Measurements from ENCODE around the gene FUNDC1. TPM values are rescaled to one million over a fixed set of nuclear protein-coding genes. Genes with fewer than 3 reads are reported as not detected.
"Not testable (repeated sequence)": the region's sequence is repeated elsewhere in the genome, so short reads cannot be mapped to it uniquely, and the experiment has no call there.

Gene FUNDC1, protein sequence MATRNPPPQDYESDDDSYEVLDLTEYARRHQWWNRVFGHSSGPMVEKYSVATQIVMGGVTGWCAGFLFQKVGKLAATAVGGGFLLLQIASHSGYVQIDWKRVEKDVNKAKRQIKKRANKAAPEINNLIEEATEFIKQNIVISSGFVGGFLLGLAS
- 10 to 100 TPM; 25.4 to 34.7 (median 26.7) TPM for polyA plus RNA-seq (ENCODE audit: insufficient read length in 4 of 4)

GRCh38 chrX:44542567-44543325 is at the start of gene FUNDC1:
TSS of gene FUNDC1 (minus strand) at chrX:44542859. CDS start at chrX:44542832, 27 bp downstream.
- DNase-seq (ENCODE audit: low read depth in 4 of 4, low spot score in 2 of 4), result peak; percentile 75 to 88 (median 83)

DNA sequence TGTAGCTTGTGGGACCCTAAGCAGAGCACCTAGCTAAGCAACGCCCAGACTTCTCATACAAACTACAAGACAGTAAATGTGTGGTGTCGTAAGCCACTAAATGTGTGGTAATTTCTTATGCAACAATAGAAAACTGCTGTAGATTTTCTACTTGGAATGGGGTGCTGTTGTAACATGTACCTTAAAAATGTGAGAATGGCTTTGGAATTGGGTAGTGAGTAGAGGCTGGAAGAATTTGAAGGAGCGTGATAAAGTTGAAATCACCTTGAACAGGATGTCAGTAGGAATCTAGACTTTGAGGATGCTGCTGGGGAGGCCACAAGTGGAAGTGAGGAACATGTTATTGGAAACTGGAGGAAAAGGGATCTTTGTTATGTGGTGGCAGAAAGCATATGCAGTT is 43.2 kb upstream of the FUNDC1 start:
- no peak for DNase-seq (ENCODE audit: low read depth in 4 of 4, low spot score in 2 of 4)

DNA sequence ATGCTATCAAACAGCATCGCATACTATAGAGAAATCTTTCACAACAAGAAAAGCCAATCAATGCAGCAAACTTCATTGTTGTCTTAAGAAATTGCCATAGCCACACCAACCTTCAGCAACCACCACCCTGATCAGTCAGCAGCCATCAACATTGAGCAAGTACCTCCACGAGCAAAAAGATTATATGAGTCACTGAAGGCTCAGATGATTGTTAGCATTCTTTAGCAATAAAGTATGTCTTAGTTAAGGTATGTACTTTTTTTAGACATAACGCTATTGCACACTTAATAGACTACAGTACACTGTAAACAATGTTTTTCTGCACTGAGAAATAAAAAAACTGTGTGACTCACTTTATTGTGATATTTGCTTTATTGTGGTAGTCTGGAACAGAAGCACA is 37.8 kb upstream of the FUNDC1 start:
- DNase-seq (ENCODE audit: low read depth in 4 of 4, low spot score in 2 of 4), result no peak

DNA sequence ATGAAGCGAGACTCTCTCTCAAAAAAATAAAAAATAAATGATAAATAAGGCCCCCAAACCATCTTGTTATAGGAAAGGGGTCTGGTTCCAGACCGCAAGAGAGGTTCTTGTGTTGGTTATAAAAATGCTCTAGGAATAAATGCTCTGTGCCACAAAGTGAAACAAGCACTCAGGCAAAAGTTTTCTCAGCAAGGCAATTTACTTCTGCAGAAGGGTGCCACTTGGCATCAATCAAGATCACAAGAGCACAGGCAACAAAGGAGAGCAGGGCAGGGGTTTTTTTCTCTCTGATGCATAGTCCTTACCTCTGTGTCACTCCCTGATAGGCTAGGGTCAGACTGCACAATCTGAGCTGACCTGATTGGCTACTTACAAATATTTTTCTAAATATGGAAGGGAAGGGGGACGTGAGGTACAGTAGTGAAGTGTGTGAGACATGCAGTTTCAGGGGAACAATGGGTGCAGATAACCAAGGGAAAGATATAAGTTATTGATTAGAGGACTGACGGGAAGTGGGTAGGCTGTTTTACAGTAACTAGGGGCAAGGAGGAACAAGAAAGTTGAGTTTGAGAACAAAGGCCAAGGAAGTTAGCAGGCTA is 29.8 kb upstream of the FUNDC1 start:
- no peak for DNase-seq (ENCODE audit: low read depth in 4 of 4, low spot score in 2 of 4)

GRCh38 chrX:44570522-44570921 is 27.9 kb upstream of the FUNDC1 start:
- DNase-seq (ENCODE audit: low read depth in 4 of 4, low spot score in 2 of 4), result no peak

DNA sequence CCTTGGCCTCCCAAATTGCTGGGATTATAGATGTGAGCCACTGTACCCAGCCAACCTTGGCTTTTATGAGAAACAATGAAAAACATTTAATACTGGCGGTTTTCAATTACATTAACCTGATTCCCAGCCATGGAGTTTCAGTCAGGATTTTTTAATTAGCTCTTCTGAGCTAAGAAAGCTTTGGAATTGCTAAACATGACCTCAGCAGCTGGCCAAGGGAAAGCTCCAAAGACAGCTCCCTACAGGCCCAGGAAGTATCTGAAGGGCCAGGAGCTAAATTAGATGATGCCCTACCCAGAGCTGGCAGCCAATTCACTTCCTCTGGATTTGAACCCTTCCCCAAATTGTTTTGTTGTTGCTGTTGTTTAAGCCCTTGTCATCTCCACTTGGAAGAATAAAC is 26.5 kb upstream of the FUNDC1 start:
- DNase-seq (ENCODE audit: low read depth in 4 of 4, low spot score in 2 of 4), result no peak

DNA sequence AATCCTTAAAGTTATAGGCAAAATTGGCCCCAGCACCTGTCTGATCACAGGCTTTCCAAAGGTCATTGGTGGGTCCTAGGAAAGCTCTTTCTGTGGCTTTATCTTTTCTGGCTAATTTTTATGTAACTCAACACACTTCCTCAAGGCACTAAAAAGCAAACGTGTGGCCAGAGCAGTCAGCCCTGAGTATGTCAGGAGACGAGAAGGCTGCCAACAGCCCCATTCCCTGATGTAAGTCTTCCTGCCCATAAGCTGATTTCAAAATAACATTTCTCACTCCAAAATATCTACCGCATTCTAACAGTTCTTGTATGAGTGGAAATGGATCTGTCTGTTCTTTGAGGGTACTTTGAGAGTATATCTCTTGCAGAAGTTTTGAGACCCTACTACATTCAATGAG is 25.5 kb upstream of the FUNDC1 start:
- no peak for DNase-seq (ENCODE audit: low read depth in 4 of 4, low spot score in 2 of 4)

GRCh38 chrX:44561896-44562295 is 19.2 kb upstream of the FUNDC1 start:
- DNase-seq (ENCODE audit: low read depth in 4 of 4, low spot score in 2 of 4), result not testable (repeated sequence)

GRCh38 chrX:44550563-44550962 is 7.9 kb upstream of the FUNDC1 start:
- DNase-seq (ENCODE audit: low read depth in 4 of 4, low spot score in 2 of 4), result no peak

DNA sequence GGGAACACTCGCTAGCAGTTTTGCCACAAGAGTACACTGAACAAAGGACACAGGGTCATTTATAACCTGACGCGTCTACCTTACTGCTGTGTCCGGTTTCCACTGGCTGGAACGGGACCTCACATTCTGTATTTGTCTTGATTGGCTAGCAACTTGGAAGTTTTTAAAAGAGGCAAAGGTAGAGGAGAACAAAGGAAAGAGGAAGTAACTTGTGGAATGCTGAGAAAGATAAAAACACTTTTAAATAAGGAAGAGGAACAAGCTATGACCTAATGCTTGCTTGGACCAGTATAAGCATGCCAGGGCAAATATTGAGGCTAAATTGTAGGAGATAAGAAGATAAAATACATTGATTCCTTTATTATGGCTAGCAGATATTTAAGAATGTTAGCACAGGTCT is 2.8 kb upstream of the FUNDC1 start:
- DNase-seq (ENCODE audit: low read depth in 4 of 4, low spot score in 2 of 4), result not testable (repeated sequence)

- DNase-seq (ENCODE audit: low read depth in 4 of 4, low spot score in 2 of 4), result no peak
Measured at GRCh38 chrX:44544036-44544435, 1.4 kb upstream of the FUNDC1 start.

DNA sequence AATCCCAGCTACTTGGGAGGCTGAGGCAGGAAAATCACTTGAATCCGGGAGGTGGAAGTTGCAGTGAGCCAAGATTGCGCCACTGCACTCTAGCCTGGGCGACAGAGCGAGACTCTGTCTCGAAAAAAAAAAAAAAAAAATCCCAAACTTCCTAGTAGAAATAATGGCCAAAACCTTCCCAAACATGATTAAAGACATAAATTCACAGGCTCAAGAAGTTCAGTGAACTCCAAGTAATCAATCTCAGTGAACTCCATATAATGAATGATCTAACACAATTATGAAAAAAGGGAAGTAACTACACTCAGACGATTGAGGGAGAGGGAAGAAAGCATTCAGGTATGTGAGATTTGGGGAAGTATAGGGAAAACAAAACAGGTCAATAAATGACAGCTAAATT is 6.5 kb downstream of the FUNDC1 start:
- no peak for DNase-seq (ENCODE audit: low read depth in 4 of 4, low spot score in 2 of 4)

GRCh38 chrX:44529310-44529709 is 13.3 kb downstream of the FUNDC1 start:
- DNase-seq (ENCODE audit: low read depth in 4 of 4, low spot score in 2 of 4), result no peak

- no peak for DNase-seq (ENCODE audit: low read depth in 4 of 4, low spot score in 2 of 4)
Measured at GRCh38 chrX:44514272-44514671, 28.4 kb downstream of the FUNDC1 start.

- no peak for DNase-seq (ENCODE audit: low read depth in 4 of 4, low spot score in 2 of 4)
Measured at GRCh38 chrX:44507292-44507691, 35.4 kb downstream of the FUNDC1 start.

DNA sequence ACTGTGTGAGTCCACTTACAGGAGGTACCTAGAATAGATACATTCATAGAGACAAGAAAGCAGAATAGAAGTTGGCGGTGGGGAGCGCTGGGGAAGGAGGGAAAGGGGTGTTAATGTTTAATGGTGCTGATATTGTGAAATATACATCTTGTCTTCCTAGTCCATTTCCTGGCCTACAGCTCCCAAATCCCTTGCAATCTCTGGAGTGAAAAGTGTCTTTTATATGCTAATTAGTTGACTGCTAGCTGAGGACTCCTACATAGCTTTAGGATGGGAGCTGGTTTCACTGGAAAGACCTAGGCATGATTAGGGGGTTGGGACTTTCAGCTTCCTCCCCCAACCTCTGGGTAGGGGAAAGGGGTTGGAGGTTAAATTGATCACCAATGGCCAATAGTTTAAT is 36.0 kb downstream of the FUNDC1 start:
- no peak for DNase-seq (ENCODE audit: low read depth in 4 of 4, low spot score in 2 of 4)

DNA sequence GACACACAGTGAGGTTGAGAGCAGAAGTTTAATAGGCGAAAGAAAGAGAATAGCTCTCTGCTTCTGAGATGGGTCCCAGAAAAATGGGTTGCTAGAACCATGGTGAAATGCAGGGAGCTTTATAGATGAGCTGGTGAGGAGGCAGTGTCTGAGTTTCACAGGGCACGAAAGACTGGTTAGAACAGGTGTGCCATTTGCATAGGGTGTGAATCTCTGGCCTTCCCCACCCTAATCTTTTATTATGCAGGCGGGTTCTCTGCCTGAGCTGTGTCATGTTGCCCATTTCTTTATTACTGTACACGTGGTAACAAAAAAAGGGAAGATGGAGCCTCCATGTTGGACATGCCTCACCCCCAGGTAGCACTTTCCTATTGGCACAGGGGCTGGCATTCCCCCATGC is 39.1 kb downstream of the FUNDC1 start:
- DNase-seq (ENCODE audit: low read depth in 4 of 4, low spot score in 2 of 4), result no peak

DNA sequence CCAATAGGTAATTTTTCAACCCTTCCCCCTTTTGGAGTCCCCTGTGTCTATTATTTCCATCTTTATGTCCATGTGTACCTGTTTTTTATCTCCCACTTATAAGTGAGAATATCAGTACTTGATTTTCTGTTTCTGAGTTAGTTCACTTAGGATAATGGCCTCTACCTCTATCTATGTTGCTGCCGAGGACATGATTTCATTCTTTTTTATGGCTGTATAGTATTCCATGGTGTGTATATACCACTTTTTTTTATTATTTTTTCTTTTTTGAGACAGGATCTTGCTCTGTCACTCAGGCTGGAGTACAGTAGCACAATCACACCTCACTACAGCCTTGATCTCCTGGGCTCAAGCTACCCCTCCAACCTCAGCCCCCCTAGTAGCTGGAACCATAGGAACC is 47.6 kb downstream of the FUNDC1 start:
- no peak for DNase-seq (ENCODE audit: low read depth in 4 of 4, low spot score in 2 of 4)

DNA sequence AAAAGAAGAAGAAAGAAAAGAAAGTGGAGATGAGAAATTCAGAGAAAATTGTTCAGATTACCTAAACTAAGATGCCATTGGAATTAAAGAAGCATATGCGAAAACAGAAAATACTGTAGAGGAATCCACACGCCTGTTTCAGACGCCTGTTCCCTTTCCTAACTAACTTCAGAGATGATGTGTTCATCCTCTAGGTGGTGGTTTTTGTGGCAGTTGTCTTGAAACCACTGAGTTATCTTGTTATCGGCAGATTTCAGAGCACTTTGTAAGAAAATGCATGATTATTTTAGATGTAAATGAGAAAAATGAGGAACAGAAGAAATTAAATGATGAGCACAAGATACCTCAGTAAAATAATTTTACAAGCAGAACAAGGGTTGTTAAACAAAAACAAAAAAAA is 48.3 kb downstream of the FUNDC1 start:
- no peak for DNase-seq (ENCODE audit: low read depth in 4 of 4, low spot score in 2 of 4)

- no peak for DNase-seq (ENCODE audit: low read depth in 4 of 4, low spot score in 2 of 4)
Measured at GRCh38 chrX:44489515-44489914, 53.1 kb downstream of the FUNDC1 start.

- no peak for DNase-seq (ENCODE audit: low read depth in 4 of 4, low spot score in 2 of 4)
Measured at GRCh38 chrX:44484607-44485146, 58.0 kb downstream of the FUNDC1 start.
